ENCODE results near the gene ZNF329. TPM values are rescaled to one million over a fixed set of nuclear protein-coding genes. Genes with fewer than 3 reads are reported as not detected.

The ZNF329 gene
- total and polyA plus RNA-seq, 2 of the 13 experiments (the other 11 are each of a cell fraction or from before 2014, with no cell fraction given), result 3.8 to 9.6 TPM

- TF ChIP-seq, protein P1, sequence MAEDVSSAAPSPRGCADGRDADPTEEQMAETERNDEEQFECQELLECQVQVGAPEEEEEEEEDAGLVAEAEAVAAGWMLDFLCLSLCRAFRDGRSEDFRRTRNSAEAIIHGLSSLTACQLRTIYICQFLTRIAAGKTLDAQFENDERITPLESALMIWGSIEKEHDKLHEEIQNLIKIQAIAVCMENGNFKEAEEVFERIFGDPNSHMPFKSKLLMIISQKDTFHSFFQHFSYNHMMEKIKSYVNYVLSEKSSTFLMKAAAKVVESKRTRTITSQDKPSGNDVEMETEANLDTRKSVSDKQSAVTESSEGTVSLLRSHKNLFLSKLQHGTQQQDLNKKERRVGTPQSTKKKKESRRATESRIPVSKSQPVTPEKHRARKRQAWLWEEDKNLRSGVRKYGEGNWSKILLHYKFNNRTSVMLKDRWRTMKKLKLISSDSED (CRISPR knock-in tag; IDR thresholded peaks at IDR 0.05), result no peak
- TF ChIP-seq FOXM1 (CRISPR knock-in tag; IDR thresholded peaks at IDR 0.05), result no peak
- TF ChIP-seq MYNN (CRISPR knock-in tag; IDR thresholded peaks at IDR 0.05; ENCODE audit: low read depth), result no peak
- no peak; the same call in 1 of the 2 replicates for TF ChIP-seq ZNF292 (CRISPR knock-in tag; IDR thresholded peaks at IDR 0.05; ENCODE audit: borderline replicate concordance, low read depth)
- TF ChIP-seq JUN (CRISPR knock-in tag; IDR thresholded peaks at IDR 0.05), result no peak
- no peak for TF ChIP-seq ZNF460 (CRISPR knock-in tag; IDR thresholded peaks at IDR 0.05; ENCODE audit: borderline replicate concordance)
- TF ChIP-seq U2AF1 (optimal IDR thresholded peaks at IDR 0.05; ENCODE audit: low read depth, low read length), result no peak
- TF ChIP-seq, protein P2, sequence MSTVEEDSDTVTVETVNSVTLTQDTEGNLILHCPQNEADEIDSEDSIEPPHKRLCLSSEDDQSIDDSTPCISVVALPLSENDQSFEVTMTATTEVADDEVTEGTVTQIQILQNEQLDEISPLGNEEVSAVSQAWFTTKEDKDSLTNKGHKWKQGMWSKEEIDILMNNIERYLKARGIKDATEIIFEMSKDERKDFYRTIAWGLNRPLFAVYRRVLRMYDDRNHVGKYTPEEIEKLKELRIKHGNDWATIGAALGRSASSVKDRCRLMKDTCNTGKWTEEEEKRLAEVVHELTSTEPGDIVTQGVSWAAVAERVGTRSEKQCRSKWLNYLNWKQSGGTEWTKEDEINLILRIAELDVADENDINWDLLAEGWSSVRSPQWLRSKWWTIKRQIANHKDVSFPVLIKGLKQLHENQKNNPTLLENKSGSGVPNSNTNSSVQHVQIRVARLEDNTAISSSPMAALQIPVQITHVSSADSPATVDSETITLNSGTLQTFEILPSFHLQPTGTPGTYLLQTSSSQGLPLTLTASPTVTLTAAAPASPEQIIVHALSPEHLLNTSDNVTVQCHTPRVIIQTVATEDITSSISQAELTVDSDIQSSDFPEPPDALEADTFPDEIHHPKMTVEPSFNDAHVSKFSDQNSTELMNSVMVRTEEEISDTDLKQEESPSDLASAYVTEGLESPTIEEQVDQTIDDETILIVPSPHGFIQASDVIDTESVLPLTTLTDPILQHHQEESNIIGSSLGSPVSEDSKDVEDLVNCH (CRISPR knock-in tag; IDR thresholded peaks at IDR 0.05), result 0 out of 2 replicates have a peak, but pooled peaks have one; percentile 47
- TF ChIP-seq, protein P3, sequence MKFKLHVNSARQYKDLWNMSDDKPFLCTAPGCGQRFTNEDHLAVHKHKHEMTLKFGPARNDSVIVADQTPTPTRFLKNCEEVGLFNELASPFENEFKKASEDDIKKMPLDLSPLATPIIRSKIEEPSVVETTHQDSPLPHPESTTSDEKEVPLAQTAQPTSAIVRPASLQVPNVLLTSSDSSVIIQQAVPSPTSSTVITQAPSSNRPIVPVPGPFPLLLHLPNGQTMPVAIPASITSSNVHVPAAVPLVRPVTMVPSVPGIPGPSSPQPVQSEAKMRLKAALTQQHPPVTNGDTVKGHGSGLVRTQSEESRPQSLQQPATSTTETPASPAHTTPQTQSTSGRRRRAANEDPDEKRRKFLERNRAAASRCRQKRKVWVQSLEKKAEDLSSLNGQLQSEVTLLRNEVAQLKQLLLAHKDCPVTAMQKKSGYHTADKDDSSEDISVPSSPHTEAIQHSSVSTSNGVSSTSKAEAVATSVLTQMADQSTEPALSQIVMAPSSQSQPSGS (CRISPR knock-in tag; IDR thresholded peaks at IDR 0.05), result 0 out of 2 replicates have a peak, but pooled peaks have one; percentile 49
- no peak for TF ChIP-seq GPN1 (CRISPR knock-in tag; IDR thresholded peaks at IDR 0.05; ENCODE audit: borderline replicate concordance)
- TF ChIP-seq GZF1 (CRISPR knock-in tag; IDR thresholded peaks at IDR 0.05), result no peak; the same call in 1 of the 2 replicates
- 0 out of 2 replicates have a peak, but pooled peaks have one; percentile 39 for TF ChIP-seq MTA1 (CRISPR knock-in tag; IDR thresholded peaks at IDR 0.05; ENCODE audit: borderline replicate concordance)
- peak; percentile 91 for TF ChIP-seq ZGPAT (CRISPR knock-in tag; IDR thresholded peaks at IDR 0.05)
- TF ChIP-seq, protein P4, sequence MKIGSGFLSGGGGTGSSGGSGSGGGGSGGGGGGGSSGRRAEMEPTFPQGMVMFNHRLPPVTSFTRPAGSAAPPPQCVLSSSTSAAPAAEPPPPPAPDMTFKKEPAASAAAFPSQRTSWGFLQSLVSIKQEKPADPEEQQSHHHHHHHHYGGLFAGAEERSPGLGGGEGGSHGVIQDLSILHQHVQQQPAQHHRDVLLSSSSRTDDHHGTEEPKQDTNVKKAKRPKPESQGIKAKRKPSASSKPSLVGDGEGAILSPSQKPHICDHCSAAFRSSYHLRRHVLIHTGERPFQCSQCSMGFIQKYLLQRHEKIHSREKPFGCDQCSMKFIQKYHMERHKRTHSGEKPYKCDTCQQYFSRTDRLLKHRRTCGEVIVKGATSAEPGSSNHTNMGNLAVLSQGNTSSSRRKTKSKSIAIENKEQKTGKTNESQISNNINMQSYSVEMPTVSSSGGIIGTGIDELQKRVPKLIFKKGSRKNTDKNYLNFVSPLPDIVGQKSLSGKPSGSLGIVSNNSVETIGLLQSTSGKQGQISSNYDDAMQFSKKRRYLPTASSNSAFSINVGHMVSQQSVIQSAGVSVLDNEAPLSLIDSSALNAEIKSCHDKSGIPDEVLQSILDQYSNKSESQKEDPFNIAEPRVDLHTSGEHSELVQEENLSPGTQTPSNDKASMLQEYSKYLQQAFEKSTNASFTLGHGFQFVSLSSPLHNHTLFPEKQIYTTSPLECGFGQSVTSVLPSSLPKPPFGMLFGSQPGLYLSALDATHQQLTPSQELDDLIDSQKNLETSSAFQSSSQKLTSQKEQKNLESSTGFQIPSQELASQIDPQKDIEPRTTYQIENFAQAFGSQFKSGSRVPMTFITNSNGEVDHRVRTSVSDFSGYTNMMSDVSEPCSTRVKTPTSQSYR (CRISPR knock-in tag; IDR thresholded peaks at IDR 0.05; ENCODE audit: borderline replicate concordance), result no peak
- TF ChIP-seq ZNF121 (CRISPR knock-in tag; IDR thresholded peaks at IDR 0.05), result peak; percentile 19; the same call in 1 of the 2 replicates
Measured at GRCh38 chr19:58154679-58155648, 4.4 kb upstream of the ZNF329 start (continued).
